ENCODE results near the gene SLC41A1.

GRCh38 chr1:205800981-205801703 is 11.9 kb downstream of the SLC41A1 start:
- no peak for TF ChIP-seq CTCF (IDR thresholded peaks at IDR 0.05)
- no peak for TF ChIP-seq POLR2AphosphoS5 (IDR thresholded peaks at IDR 0.05)

Data from gastroesophageal sphincter (tissue), 3 donors.